HepG2 (cell line): ENCODE results near the gene LSM14B. TPM values are rescaled to one million over a fixed set of nuclear protein-coding genes. Genes with fewer than 3 reads are reported as not detected.
A peak's percentile ranks its signal among the peaks of the same experiment; 100 is the strongest.

Experiments used
- GLI4 ChIP-seq: sonication (generic); formaldehyde crosslinking; IDR thresholded peaks from 2 replicates; pipeline ENCODE4 v1.5.1; 2020; ENCODE audit warnings: missing genetic modification reagents, mild to moderate bottlenecking, moderate library complexity, borderline replicate concordance
- GPBP1L1 ChIP-seq: sonication (generic); formaldehyde crosslinking; IDR thresholded peaks from 2 replicates; pipeline ENCODE4 v1.5.0; 2020; ENCODE audit warnings: mild to moderate bottlenecking, missing genetic modification reagents
- HOXA5 ChIP-seq: sonication (generic); formaldehyde crosslinking; IDR thresholded peaks from 2 replicates; pipeline ENCODE4 v1.4.0; 2020; ENCODE audit warnings: missing genetic modification reagents
- MAFG ChIP-seq: sonication (generic); formaldehyde crosslinking; IDR thresholded peaks from 2 replicates; pipeline ENCODE4 v1.5.1; 2020; ENCODE audit warnings: mild to moderate bottlenecking, missing genetic modification reagents
- MXD4 ChIP-seq: IDR thresholded peaks from 2 replicates; pipeline ENCODE4 v1.6.1; 2016; ENCODE audit warnings: mild to moderate bottlenecking, missing biosample characterization, missing genetic modification reagents
- NFE2L1 ChIP-seq: sonication (generic); formaldehyde crosslinking; IDR thresholded peaks from 2 replicates; pipeline ENCODE4 v1.4.0; 2020; ENCODE audit warnings: missing genetic modification reagents, mild to moderate bottlenecking, borderline replicate concordance
- PPARG ChIP-seq: conservative IDR thresholded peaks from 2 replicates; pipeline ENCODE4 v1.6.1; 2016; ENCODE audit warnings: missing biosample characterization, missing genetic modification reagents
- ZFP37 ChIP-seq: sonication (generic); formaldehyde crosslinking; IDR thresholded peaks from 2 replicates; pipeline ENCODE4 v1.4.0; 2020; ENCODE audit warnings: missing genetic modification reagents, borderline replicate concordance
- ZNF138 ChIP-seq: sonication (generic); formaldehyde crosslinking; IDR thresholded peaks from 2 replicates; pipeline ENCODE4 v1.5.0; 2020; ENCODE audit warnings: mild to moderate bottlenecking, low read depth, missing genetic modification reagents
- ZNF207 ChIP-seq: fragments of 450-650 bp; IDR thresholded peaks from 2 replicates; pipeline ENCODE4 v1.6.1; 2016; ENCODE audit warnings: antibody characterized with exemption, borderline replicate concordance
- ZNF609 ChIP-seq: sonication (generic); formaldehyde crosslinking; IDR thresholded peaks from 2 replicates; pipeline ENCODE4 v1.4.0; 2020; ENCODE audit warnings: mild to moderate bottlenecking, missing genetic modification reagents, borderline replicate concordance
- ZNF687 ChIP-seq: sonication (generic); formaldehyde crosslinking; IDR thresholded peaks from 2 replicates; pipeline ENCODE4 v1.5.1; 2020; ENCODE audit warnings: mild to moderate bottlenecking, missing genetic modification reagents, moderate library complexity
- ZSCAN21 ChIP-seq: sonication (generic); formaldehyde crosslinking; IDR thresholded peaks from 2 replicates; pipeline ENCODE4 v1.8.0; 2022; ENCODE audit warnings: mild to moderate bottlenecking, missing genetic modification reagents, moderate library complexity, borderline replicate concordance
- ZXDC ChIP-seq: sonication (generic); formaldehyde crosslinking; IDR thresholded peaks from 2 replicates; pipeline ENCODE4 v1.5.0; 2020; ENCODE audit warnings: mild to moderate bottlenecking, missing genetic modification reagents
- polyA plus RNA-seq, 8 experiments: library from polyadenylated mRNA; depleted of rRNA in 3 of 8; stranded (reverse) in 7 of 8; unstranded in 1 of 8; fragments of >200 nt; fragmentation: Illumina TruSeq in 4 of 8; extraction: Trizol in 4 of 8; gene quantifications; 2 replicates each; pipeline versions ENCODE4 v1.2.1 to v1.2.3, GENCODE V29; 2011 to 2016; ENCODE audit warnings: low read depth in 4 of 8, missing spikeins in 1 of 8, mixed read lengths in 1 of 8; ENCODE audit not compliant: insufficient read depth in 1 of 8
- total RNA-seq, 5 experiments: library from RNA; depleted of rRNA; stranded (reverse); fragments of >200 nt; fragmentation: Illumina TruSeq; extraction: Trizol; gene quantifications; 2 replicates each; pipeline ENCODE4 v1.2.3, GENCODE V29; 2016; ENCODE audit warnings: low read depth in 1 of 5

LSM14B gene
- total and polyA plus RNA-seq, 2 of the 13 experiments (the other 11 are each of a cell fraction or from before 2014, with no cell fraction given) = 43.3 to 79.2 TPM

GRCh38 chr20:62143957-62144825 is 21.9 kb downstream of the LSM14B start (continued):
- TF ChIP-seq ZNF687 (CRISPR knock-in tag) (peak; percentile 89), MAFG (CRISPR knock-in tag) (no peak), ZNF609 (0 out of 2 replicates have a peak, but pooled peaks have one; percentile 15), NFE2L1 (CRISPR knock-in tag) (no peak), HOXA5 (CRISPR knock-in tag) (no peak), ZXDC (CRISPR knock-in tag) (0 out of 2 replicates have a peak, but pooled peaks have one; percentile 50), PPARG (CRISPR knock-in tag) (no peak), MXD4 (CRISPR knock-in tag) (peak; percentile 74; the same call in 1 of the 2 replicates), ZNF207 (no peak), GLI4 (no peak), ZFP37 (no peak), GPBP1L1 (CRISPR knock-in tag) (no peak), ZSCAN21 (0 out of 2 replicates have a peak, but pooled peaks have one; percentile 63), ZNF138 (peak; percentile 82; the same call in 1 of the 2 replicates)
